IPS-18a (cell line): ENCODE data around the gene ATP6V1G3.
"Not testable (repeated sequence)": the region's sequence is repeated elsewhere in the genome, so short reads cannot be mapped to it uniquely, and the experiment has no call there.

Experiments
- H3K27ac ChIP-seq: one replicate; pipeline ENCODE4 v1.5.1; 2013; ENCODE audit warnings: low read length
- H3K27me3 ChIP-seq: one replicate; pipeline ENCODE4 v1.6.1; 2013; ENCODE audit warnings: mild to moderate bottlenecking, low read length; ENCODE audit not compliant: control insufficient read depth, insufficient read depth
- H3K36me3 ChIP-seq: one replicate; pipeline ENCODE4 v1.6.1; 2013; ENCODE audit warnings: low read depth, low read length; ENCODE audit not compliant: control insufficient read depth
- H3K4me1 ChIP-seq: one replicate; pipeline ENCODE4 v1.6.1; 2013; ENCODE audit warnings: low read depth, low read length; ENCODE audit not compliant: control insufficient read depth
- H3K4me3 ChIP-seq: one replicate; pipeline ENCODE4 v1.5.1; 2013; ENCODE audit warnings: low read length
- H3K9ac ChIP-seq: one replicate; pipeline ENCODE4 v1.6.1; 2013; ENCODE audit warnings: mild to moderate bottlenecking, low read length, moderate library complexity
- H3K9me3 ChIP-seq: one replicate; pipeline ENCODE4 v1.6.1; 2013; ENCODE audit warnings: low read depth, low read length; ENCODE audit not compliant: control insufficient read depth

The ATP6V1G3 gene

GRCh38 chr1:198493329-198493728 lies 47.2 kb downstream of the ATP6V1G3 start:
- Histone ChIP-seq H3K27me3 (no peaks in the 10 kb centered on the region), H3K27ac (no peak overlapping the region), H3K4me3 (no peak overlapping the region), H3K9me3 (no peaks in the 10 kb centered on the region), H3K9ac (no peak overlapping the region), H3K4me1 (no peaks in the 10 kb centered on the region), H3K36me3 (no peaks in the 10 kb centered on the region)

- no peak overlapping the region for H3K9ac ChIP-seq
- no peak overlapping the region for H3K4me3 ChIP-seq
- H3K4me1 ChIP-seq, result no peaks in the 10 kb centered on the region
- no peak overlapping the region for H3K27ac ChIP-seq
- H3K9me3 ChIP-seq, result no peaks in the 10 kb centered on the region
- no peaks in the 10 kb centered on the region for H3K36me3 ChIP-seq
- H3K27me3 ChIP-seq, result no peaks in the 10 kb centered on the region
Measured at GRCh38 chr1:198492872-198493271, 47.6 kb downstream of the ATP6V1G3 start.

GRCh38 chr1:198491596-198491995 lies 48.9 kb downstream of the ATP6V1G3 start:
- Histone ChIP-seq H3K9me3 (no peaks in the 10 kb centered on the region), H3K4me1 (no peaks in the 10 kb centered on the region), H3K36me3 (no peaks in the 10 kb centered on the region), H3K9ac (no peak overlapping the region), H3K27me3 (no peaks in the 10 kb centered on the region), H3K4me3 (no peak overlapping the region), H3K27ac (no peak overlapping the region)

GRCh38 chr1:198491028-198491427 lies 49.5 kb downstream of the ATP6V1G3 start:
- H3K27ac ChIP-seq, result no peak overlapping the region
- no peaks in the 10 kb centered on the region for H3K27me3 ChIP-seq
- H3K9me3 ChIP-seq, result no peaks in the 10 kb centered on the region
- H3K4me3 ChIP-seq, result no peak overlapping the region
- no peak overlapping the region for H3K9ac ChIP-seq
- no peaks in the 10 kb centered on the region for H3K4me1 ChIP-seq
- no peaks in the 10 kb centered on the region for H3K36me3 ChIP-seq

- Histone ChIP-seq H3K9me3 (no peaks in the 10 kb centered on the region), H3K27me3 (no peaks in the 10 kb centered on the region), H3K4me3 (no peak overlapping the region), H3K27ac (no peak overlapping the region), H3K36me3 (no peaks in the 10 kb centered on the region), H3K9ac (no peak overlapping the region), H3K4me1 (no peaks in the 10 kb centered on the region)
Measured at GRCh38 chr1:198490224-198490623, 50.3 kb downstream of the ATP6V1G3 start.

- H3K27me3 ChIP-seq, result no peaks in the 10 kb centered on the region
- H3K27ac ChIP-seq, result no peak overlapping the region
- no peaks in the 10 kb centered on the region for H3K4me1 ChIP-seq
- no peaks in the 10 kb centered on the region for H3K9me3 ChIP-seq
- no peak overlapping the region for H3K9ac ChIP-seq
- no peak overlapping the region for H3K4me3 ChIP-seq
- no peaks in the 10 kb centered on the region for H3K36me3 ChIP-seq
Measured at GRCh38 chr1:198486903-198487302, 53.6 kb downstream of the ATP6V1G3 start.

- H3K36me3 ChIP-seq, result no peaks in the 10 kb centered on the region
- H3K9ac ChIP-seq, result no peak overlapping the region
- H3K4me1 ChIP-seq, result no peaks in the 10 kb centered on the region
- no peaks in the 10 kb centered on the region for H3K9me3 ChIP-seq
- H3K27me3 ChIP-seq, result no peaks in the 10 kb centered on the region
- H3K4me3 ChIP-seq, result no peak overlapping the region
- H3K27ac ChIP-seq, result no peak overlapping the region
Measured at GRCh38 chr1:198483645-198484044, 56.8 kb downstream of the ATP6V1G3 start.

- Histone ChIP-seq H3K36me3 (no peaks in the 10 kb centered on the region), H3K4me1 (no peaks in the 10 kb centered on the region), H3K4me3 (no peak overlapping the region), H3K9ac (no peak overlapping the region), H3K27ac (no peak overlapping the region), H3K9me3 (no peaks in the 10 kb centered on the region), H3K27me3 (no peaks in the 10 kb centered on the region)
Measured at GRCh38 chr1:198483006-198483405, 57.5 kb downstream of the ATP6V1G3 start.

GRCh38 chr1:198481661-198482060 lies 58.8 kb downstream of the ATP6V1G3 start:
- Histone ChIP-seq H3K36me3 (no peaks in the 10 kb centered on the region), H3K9me3 (no peaks in the 10 kb centered on the region), H3K4me3 (no peak overlapping the region), H3K27ac (no peak overlapping the region), H3K27me3 (no peaks in the 10 kb centered on the region), H3K9ac (no peak overlapping the region), H3K4me1 (no peaks in the 10 kb centered on the region)

GRCh38 chr1:198480876-198481275 lies 59.6 kb downstream of the ATP6V1G3 start:
- H3K36me3 ChIP-seq, result no peaks in the 10 kb centered on the region
- no peak overlapping the region for H3K27ac ChIP-seq
- H3K27me3 ChIP-seq, result no peaks in the 10 kb centered on the region
- no peak overlapping the region for H3K4me3 ChIP-seq
- H3K9ac ChIP-seq, result no peak overlapping the region
- no peaks in the 10 kb centered on the region for H3K9me3 ChIP-seq
- H3K4me1 ChIP-seq, result no peaks in the 10 kb centered on the region

- H3K36me3 ChIP-seq, H3K4me1 ChIP-seq, H3K27ac ChIP-seq, H3K9ac ChIP-seq, H3K4me3 ChIP-seq, H3K27me3 ChIP-seq, H3K9me3 ChIP-seq: not testable (repeated sequence)
Measured at GRCh38 chr1:198477354-198477753, 63.1 kb downstream of the ATP6V1G3 start.
